ENCODE results near the gene ZNF197.

DNA sequence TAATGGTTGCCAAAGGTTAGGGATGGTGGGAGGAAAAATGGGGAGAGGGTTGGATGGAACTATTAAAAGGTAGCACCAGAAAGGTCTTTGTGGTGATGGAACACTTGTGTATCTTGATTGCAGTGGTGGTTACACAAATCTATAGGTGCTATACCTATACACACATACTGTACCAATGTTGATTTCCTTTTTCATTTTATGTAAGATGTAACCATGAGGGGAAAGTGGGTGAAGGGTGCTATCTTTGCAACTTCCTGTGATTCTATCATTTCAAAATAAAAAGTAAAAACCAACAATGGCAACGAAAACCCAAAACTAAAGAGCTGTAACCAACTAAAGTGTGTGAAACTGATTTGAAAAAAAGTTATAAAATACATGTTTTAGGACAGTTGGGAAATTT lies 22.9 kb downstream of the ZNF197 start:
- TF ChIP-seq EZH2phosphoT487 (IDR thresholded peaks at IDR 0.05; ENCODE audit: low read depth, severe bottlenecking, unreplicated experiment) (no peak), EZH2 (IDR thresholded peaks at IDR 0.05; ENCODE audit: borderline replicate concordance) (no peak)
- TF ChIP-seq, protein P1, sequence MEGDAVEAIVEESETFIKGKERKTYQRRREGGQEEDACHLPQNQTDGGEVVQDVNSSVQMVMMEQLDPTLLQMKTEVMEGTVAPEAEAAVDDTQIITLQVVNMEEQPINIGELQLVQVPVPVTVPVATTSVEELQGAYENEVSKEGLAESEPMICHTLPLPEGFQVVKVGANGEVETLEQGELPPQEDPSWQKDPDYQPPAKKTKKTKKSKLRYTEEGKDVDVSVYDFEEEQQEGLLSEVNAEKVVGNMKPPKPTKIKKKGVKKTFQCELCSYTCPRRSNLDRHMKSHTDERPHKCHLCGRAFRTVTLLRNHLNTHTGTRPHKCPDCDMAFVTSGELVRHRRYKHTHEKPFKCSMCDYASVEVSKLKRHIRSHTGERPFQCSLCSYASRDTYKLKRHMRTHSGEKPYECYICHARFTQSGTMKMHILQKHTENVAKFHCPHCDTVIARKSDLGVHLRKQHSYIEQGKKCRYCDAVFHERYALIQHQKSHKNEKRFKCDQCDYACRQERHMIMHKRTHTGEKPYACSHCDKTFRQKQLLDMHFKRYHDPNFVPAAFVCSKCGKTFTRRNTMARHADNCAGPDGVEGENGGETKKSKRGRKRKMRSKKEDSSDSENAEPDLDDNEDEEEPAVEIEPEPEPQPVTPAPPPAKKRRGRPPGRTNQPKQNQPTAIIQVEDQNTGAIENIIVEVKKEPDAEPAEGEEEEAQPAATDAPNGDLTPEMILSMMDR (IDR thresholded peaks at IDR 0.05; ENCODE audit: poor library complexity) = no peak
